C4-2B (cell line): ENCODE results near the gene MICA.

Source experiments
- CTCF ChIP-seq: fragments of 450-650 bp; conservative IDR thresholded peaks from 2 replicates; pipeline ENCODE4 v1.5.1; 2017; ENCODE audit warnings: mild to moderate bottlenecking
- ZFX ChIP-seq: fragments of 450-650 bp; IDR thresholded peaks from 2 replicates; pipeline ENCODE4 v1.6.1; 2017

- no peak for TF ChIP-seq CTCF
- no peak for TF ChIP-seq ZFX
Measured at GRCh38 chr6:31355583-31355948, 47.8 kb upstream of the MICA start.
